ENCODE results near the gene PIK3CD.
"Not testable (repeated sequence)": the region's sequence is repeated elsewhere in the genome, so short reads cannot be mapped to it uniquely, and the experiment has no call there.

The PIK3CD gene

GRCh38 chr1:9654834-9655723, 3.5 kb downstream of the PIK3CD start:
- DNase-seq: no peak

- no peak for DNase-seq
These were observed 4.3 kb downstream of the PIK3CD start for GRCh38 chr1:9655836-9656235.

GRCh38 chr1:9657521-9658032, 6.0 kb downstream of the PIK3CD start:
- DNase-seq: no peak

DNA sequence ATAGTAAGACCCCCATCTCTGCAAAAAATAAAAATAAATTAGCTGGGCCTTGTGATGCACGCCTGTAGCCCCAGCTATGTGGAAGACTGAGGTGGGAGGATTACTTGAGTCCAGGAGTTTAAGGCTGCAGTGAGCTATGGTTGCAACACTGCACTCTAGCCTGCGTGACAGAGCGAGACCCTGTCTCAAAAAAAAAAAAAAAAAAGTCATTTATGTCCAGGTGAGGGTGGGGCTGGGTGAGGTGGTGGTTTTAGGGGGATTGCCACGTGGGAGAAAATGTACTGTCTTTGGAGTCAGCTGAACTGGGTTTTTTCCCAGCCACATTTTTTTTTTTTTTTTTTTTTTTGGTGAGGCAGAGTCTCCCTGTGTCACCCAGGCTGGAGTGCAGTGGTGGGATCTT, 6.7 kb downstream of the PIK3CD start:
- DNase-seq: no peak

DNA sequence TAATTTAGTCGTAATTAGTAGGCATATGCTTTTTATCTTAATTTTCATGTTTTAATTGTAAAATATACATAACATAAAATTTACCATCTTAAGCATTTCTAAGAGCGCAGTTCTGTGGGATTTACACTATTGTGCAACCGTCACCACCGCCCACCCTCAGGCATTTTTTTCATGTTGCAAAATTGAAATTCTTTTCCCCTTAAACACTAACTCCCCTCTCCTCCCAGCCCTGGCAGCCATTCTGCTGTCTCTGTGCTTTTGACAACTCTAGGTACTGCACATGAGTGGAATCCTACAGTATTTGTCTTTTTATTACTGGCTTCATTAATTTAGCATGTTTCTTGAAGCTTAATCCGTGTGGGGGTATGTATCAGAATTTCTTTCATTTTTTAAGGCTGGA, 7.8 kb downstream of the PIK3CD start:
- no peak for DNase-seq

- no peak for DNase-seq
These were observed 11.7 kb downstream of the PIK3CD start for GRCh38 chr1:9663257-9663656.

- DNase-seq: no peak
These were observed 13.7 kb downstream of the PIK3CD start for GRCh38 chr1:9665193-9665592.

- DNase-seq: no peak
These were observed 16.5 kb downstream of the PIK3CD start for GRCh38 chr1:9668080-9668479.

DNA sequence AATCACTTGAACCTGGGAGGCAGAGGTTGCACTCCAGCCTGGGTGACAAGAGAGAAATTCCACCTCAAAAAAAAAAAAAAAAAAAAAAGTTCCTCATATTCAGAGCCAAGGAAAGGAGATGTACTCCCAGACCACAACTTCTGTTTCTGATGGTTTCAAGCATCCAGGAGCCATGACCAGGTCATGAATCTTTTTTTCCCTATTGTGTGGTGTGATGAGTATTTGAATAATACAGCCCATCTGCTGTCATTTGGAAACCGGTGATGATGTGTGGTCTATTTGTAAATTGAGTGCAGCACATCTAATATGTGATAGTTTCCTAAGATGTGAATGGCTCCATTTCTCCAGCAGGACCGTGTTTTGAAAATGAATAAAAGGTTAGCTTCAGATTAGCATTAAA, 18.6 kb downstream of the PIK3CD start:
- DNase-seq: no peak

DNA sequence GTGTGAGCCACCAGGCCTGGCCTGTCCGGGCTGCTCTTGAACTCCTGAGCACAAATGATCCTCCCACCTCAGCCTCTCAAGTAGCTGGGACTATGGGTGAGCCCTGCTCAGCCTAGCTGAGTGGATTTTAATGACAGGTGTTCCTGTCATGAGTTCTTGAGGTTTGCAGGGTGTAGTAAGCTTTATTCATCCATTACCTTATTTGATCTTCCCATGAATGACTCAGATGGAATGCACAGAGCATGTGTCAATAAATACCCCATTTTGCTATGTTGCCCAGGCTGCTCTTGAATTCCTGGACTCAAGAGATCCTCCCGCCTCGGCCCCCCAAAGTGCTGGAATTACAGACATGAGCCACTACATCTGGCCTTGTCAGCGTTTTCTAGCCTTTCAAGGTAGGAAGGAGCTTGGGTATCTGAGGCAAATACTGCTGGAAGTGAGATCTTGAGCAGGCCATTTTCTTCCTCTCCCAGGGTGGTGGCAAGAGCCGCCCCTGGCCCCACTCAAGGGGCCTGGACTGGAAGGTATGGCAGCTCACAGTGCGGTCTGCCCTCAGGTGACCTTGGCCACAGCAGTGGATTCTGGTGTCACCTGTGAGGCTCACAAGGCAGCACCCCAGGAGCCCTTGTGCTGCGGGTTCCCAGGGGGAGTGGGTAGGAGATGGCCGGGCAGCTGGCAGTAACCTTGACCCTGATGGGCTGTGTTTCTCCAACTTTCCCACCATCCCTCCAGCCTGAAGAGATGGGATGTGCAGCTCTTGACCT, 20.0 kb downstream of the PIK3CD start:
- DNase-seq: no peak

DNA sequence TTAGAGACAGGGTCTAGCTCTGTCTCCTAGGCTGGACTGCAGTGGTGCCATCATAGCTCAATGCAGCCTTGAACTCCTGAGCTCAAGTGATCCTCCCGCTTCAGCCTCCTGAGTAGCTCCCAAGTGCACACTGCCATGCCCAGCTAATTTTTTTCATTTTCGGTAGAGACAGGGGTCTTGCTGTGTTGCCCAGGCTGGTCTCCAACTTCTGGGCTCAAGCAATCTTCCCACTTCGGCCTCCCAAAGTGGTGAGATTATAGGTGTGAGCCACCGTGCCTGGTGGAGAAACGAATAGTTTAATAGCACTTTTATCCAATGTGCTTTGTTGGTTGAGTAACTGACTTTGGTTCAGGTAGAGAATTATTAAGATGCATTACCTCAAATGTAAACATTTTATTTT, 20.9 kb downstream of the PIK3CD start:
- no peak for DNase-seq

- no peak for DNase-seq
These were observed 23.9 kb downstream of the PIK3CD start for GRCh38 chr1:9675393-9675792.

GRCh38 chr1:9676128-9676527, 24.6 kb downstream of the PIK3CD start:
- DNase-seq: not testable (repeated sequence)

DNA sequence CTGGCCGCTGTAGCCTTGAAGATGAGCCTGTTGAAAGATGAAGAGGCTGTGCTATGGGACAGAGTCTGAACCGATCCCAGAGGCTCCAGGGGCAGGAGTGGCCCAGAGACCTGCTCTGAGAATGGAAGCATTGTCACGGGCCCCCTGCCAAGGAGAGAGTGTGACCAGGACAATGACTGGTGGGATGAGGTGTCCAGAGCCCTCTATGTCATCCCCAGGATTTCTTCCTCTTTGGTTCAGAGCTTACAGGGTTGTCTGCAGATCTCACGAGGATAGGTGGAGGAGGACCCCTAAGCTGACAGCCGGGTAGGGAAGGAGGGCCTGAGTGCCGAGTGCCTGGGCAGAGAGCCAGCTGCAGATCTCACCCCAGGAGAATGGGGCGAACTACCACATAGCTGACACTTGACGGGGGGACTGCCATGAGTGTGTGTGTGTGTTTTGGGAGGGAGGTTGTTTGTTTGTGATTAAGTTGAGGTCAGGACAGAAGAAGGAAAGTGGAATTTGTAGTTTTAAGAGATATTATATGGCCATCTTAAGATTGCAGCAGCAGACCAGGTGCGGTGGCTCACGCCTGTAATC, 25.4 kb downstream of the PIK3CD start:
- no peak for DNase-seq

- no peak for DNase-seq
These were observed 28.6 kb downstream of the PIK3CD start for GRCh38 chr1:9680091-9680490.

GRCh38 chr1:9680828-9681227, 29.3 kb downstream of the PIK3CD start:
- no peak for DNase-seq

DNA sequence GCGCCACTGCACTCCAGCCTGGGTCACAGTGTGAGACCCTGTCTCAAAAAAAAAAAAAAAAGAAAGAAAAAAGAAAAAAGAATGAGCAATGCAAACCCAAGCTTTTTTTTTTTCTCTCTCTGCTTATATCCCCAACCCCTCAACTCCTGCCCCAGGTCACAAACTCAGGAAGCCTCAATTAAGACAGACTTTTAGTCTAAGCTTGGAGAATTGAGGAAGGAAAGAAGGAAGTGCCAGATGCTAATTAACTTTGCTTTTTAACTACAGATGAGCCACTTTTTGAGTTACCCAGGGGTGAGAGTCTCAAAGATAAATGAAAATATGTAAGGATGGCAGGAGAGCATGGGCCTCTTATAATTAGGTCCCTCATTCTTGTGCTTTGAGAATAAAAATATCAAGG, 33.3 kb downstream of the PIK3CD start:
- DNase-seq: no peak

- no peak for DNase-seq
These were observed 35.8 kb downstream of the PIK3CD start for GRCh38 chr1:9687120-9687873.

GRCh38 chr1:9687874-9688582, 36.5 kb downstream of the PIK3CD start:
- DNase-seq: no peak

DNA sequence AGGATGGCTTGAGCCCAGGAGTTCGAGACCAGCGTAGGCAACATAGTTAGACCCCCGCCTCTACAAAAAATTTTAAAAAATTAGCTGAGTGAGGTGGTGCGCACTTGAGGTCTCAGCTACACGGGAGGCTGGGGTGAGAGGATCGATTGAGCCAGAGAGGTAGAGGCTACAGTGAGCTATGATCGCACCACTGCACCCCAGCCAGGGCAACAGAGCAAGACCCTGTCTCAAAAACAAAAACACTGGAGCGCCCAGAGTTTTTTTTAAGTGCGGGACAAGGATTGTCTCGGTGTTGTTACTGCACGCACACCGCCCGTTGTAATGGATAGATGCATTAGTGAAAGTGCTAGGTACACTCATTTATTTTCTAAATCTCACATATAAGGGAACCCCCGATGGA, 37.1 kb downstream of the PIK3CD start:
- DNase-seq: no peak

GRCh38 chr1:9689011-9689706, 37.6 kb downstream of the PIK3CD start:
- DNase-seq: no peak

DNA sequence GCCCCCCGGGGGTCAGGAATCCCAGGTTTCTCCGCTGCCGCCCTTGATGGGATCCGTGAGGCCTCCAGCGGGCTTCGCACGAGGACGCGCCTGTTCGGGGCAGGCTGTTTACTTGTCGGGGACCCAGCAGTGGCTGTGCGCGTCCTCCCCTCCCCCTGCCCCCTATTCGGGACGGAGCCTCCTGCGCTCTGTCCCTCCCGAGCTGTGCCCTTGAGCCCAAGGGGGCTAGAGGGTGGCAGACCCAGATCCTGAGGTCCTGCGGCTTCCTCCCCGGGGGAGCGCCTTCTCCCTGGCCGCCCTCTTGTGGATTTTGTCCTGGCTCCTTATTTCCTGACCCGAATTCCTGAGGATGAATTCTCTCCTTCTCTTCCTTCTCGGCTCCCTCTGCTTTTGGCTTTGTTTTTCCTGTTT, 38.4 kb downstream of the PIK3CD start:
- no peak for DNase-seq
